Measurements from ENCODE around the gene SCN8A. TPM values are rescaled to one million over a fixed set of nuclear protein-coding genes. Genes with fewer than 3 reads are reported as not detected.

The SCN8A gene
- total RNA-seq, 1 donor from 2014 or later, result 0.53 TPM

- no peak for ATAC-seq
- intact Hi-C loops (cut with DNase I), result no loop called here
- H3K36me3 ChIP-seq, result no peaks in the 10 kb centered on the region
Measured at GRCh38 chr12:51729331-51729730, 138.3 kb downstream of the SCN8A start.

GRCh38 chr12:51730745-51731144 lies 139.7 kb downstream of the SCN8A start:
- intact Hi-C loops (cut with DNase I), result no loop called here
- Histone ChIP-seq H3K4me1 (no peaks in the 10 kb centered on the region), H3K36me3 (no peaks in the 10 kb centered on the region), H3K9me3 (no peaks in the 10 kb centered on the region), H3K27me3 (ENCODE audit: low read depth) (no peaks in the 10 kb centered on the region), H3K4me3 (no peak overlapping the region), H3K27ac (no peak overlapping the region)
- TF ChIP-seq CTCF (IDR thresholded peaks at IDR 0.05), result no peak
- DNase-seq (no peak), ATAC-seq (no peak)

More at GRCh38 chr12:51729331-51729730, 138.3 kb downstream of the SCN8A start:
- no peaks in the 10 kb centered on the region for H3K9me3 ChIP-seq
- TF ChIP-seq CTCF (IDR thresholded peaks at IDR 0.05), result no peak
- H3K27me3 ChIP-seq (ENCODE audit: low read depth), result no peaks in the 10 kb centered on the region
- no peaks in the 10 kb centered on the region for H3K4me1 ChIP-seq
- H3K27ac ChIP-seq, result no peak overlapping the region
- H3K4me3 ChIP-seq, result no peak overlapping the region
- no peak for DNase-seq

- peaks cover 4% of the 10 kb centered on the region for H3K27me3 ChIP-seq (ENCODE audit: low read depth)
- no peaks in the 10 kb centered on the region for H3K4me1 ChIP-seq
- H3K9me3 ChIP-seq, result peaks cover 8% of the 10 kb centered on the region
- no peak for TF ChIP-seq CTCF (IDR thresholded peaks at IDR 0.05)
- H3K4me3 ChIP-seq, result no peak overlapping the region
- H3K36me3 ChIP-seq, result no peaks in the 10 kb centered on the region
- no peak for DNase-seq
- no peak for ATAC-seq
- H3K27ac ChIP-seq, result no peak overlapping the region
- intact Hi-C loops (cut with DNase I), result no loop called here
Measured at GRCh38 chr12:51740536-51740935, 149.5 kb downstream of the SCN8A start.

GRCh38 chr12:51744235-51744634 lies 153.2 kb downstream of the SCN8A start:
- H3K27ac ChIP-seq, result no peak overlapping the region
- H3K9me3 ChIP-seq, result peaks cover 8% of the 10 kb centered on the region
- ATAC-seq (no peak), DNase-seq (no peak)
- intact Hi-C loops (cut with DNase I), result no loop called here
- no peaks in the 10 kb centered on the region for H3K4me1 ChIP-seq
- no peak overlapping the region for H3K4me3 ChIP-seq
- H3K27me3 ChIP-seq (ENCODE audit: low read depth), result peaks cover 4% of the 10 kb centered on the region
- no peak for TF ChIP-seq CTCF (IDR thresholded peaks at IDR 0.05)
- no peaks in the 10 kb centered on the region for H3K36me3 ChIP-seq

- no peak overlapping the region for H3K27ac ChIP-seq
- H3K27me3 ChIP-seq (ENCODE audit: low read depth), result peaks cover 4% of the 10 kb centered on the region
- H3K36me3 ChIP-seq, result no peaks in the 10 kb centered on the region
- no peak for TF ChIP-seq CTCF (IDR thresholded peaks at IDR 0.05)
- peaks cover 8% of the 10 kb centered on the region for H3K9me3 ChIP-seq
- no peaks in the 10 kb centered on the region for H3K4me1 ChIP-seq
- ATAC-seq, result no peak
- H3K4me3 ChIP-seq, result no peak overlapping the region
- no peak for DNase-seq
- intact Hi-C loops (cut with DNase I), result no loop called here
Measured at GRCh38 chr12:51744957-51745356, 153.9 kb downstream of the SCN8A start.

GRCh38 chr12:51746416-51746815 lies 155.4 kb downstream of the SCN8A start:
- DNase-seq (no peak), ATAC-seq (no peak)
- Histone ChIP-seq H3K36me3 (no peaks in the 10 kb centered on the region), H3K4me1 (peaks cover 6% of the 10 kb centered on the region), H3K9me3 (peaks cover 1% of the 10 kb centered on the region), H3K27me3 (ENCODE audit: low read depth) (peaks cover 4% of the 10 kb centered on the region), H3K27ac (no peak overlapping the region), H3K4me3 (no peak overlapping the region)
- no peak for TF ChIP-seq CTCF (IDR thresholded peaks at IDR 0.05)
- intact Hi-C loops (cut with DNase I), result no loop called here

Measured in lower lobe of right lung (tissue), 2 donors.